Hepatic stellate cell (primary cell): ENCODE results near the gene TMEM255B.
"Not testable (repeated sequence)": the region's sequence is repeated elsewhere in the genome, so short reads cannot be mapped to it uniquely, and the experiment has no call there.

Experiments used
- DNase-seq: peaks from one replicate; pipeline ENCODE4 v3.0.0; 2011; ENCODE audit warnings: low spot score

Gene TMEM255B

GRCh38 chr13:113787694-113788093 lies 28.7 kb downstream of the TMEM255B start:
- DNase-seq: no peak

- DNase-seq: no peak
Measured at GRCh38 chr13:113788413-113789135, 29.5 kb downstream of the TMEM255B start.

- DNase-seq: no peak
Measured at GRCh38 chr13:113789167-113789566, 30.1 kb downstream of the TMEM255B start.

GRCh38 chr13:113789931-113790330 lies 30.9 kb downstream of the TMEM255B start:
- not testable (repeated sequence) for DNase-seq

GRCh38 chr13:113791226-113791625 lies 32.2 kb downstream of the TMEM255B start:
- DNase-seq: no peak

- DNase-seq: no peak
Measured at GRCh38 chr13:113791761-113792160, 32.7 kb downstream of the TMEM255B start.

- no peak for DNase-seq
Measured at GRCh38 chr13:113792236-113792770, 33.3 kb downstream of the TMEM255B start.

- DNase-seq: no peak
Measured at GRCh38 chr13:113792886-113793717, 34.1 kb downstream of the TMEM255B start.

- no peak for DNase-seq
Measured at GRCh38 chr13:113793718-113794085, 34.7 kb downstream of the TMEM255B start.

GRCh38 chr13:113794086-113794485 lies 35.1 kb downstream of the TMEM255B start:
- DNase-seq: no peak

GRCh38 chr13:113794764-113795173 lies 35.7 kb downstream of the TMEM255B start:
- no peak for DNase-seq

GRCh38 chr13:113795362-113795761 lies 36.3 kb downstream of the TMEM255B start:
- not testable (repeated sequence) for DNase-seq

- DNase-seq: no peak
Measured at GRCh38 chr13:113796211-113796963, 37.4 kb downstream of the TMEM255B start.

- no peak for DNase-seq
Measured at GRCh38 chr13:113796964-113797676, 38.1 kb downstream of the TMEM255B start.

GRCh38 chr13:113798200-113798811 lies 39.3 kb downstream of the TMEM255B start:
- no peak for DNase-seq

GRCh38 chr13:113800576-113800926 lies 41.5 kb downstream of the TMEM255B start:
- DNase-seq: no peak

GRCh38 chr13:113801289-113801961 lies 42.4 kb downstream of the TMEM255B start:
- DNase-seq: no peak

- DNase-seq: peak; percentile 80
Measured at GRCh38 chr13:113802090-113802531, 43.1 kb downstream of the TMEM255B start.

GRCh38 chr13:113802761-113803160 lies 43.7 kb downstream of the TMEM255B start:
- no peak for DNase-seq

GRCh38 chr13:113803409-113804016 lies 44.5 kb downstream of the TMEM255B start:
- no peak for DNase-seq
